HAP-1 (cell line): ENCODE measurements around the gene RPL13.

Experiments
- DNase-seq, 2 experiments: peaks; one replicate each; pipeline ENCODE4 v3.0.0-alpha.2; 2016 to 2020; ENCODE audit warnings: low spot score in 2 of 2
- H3K27me3 ChIP-seq: fragments of 250-450 bp; sonication (Bioruptor Pico); 2 replicates; pipeline ENCODE4 v1.5.1; 2020; ENCODE audit warnings: low read depth, mild to moderate bottlenecking, moderate library complexity
- H3K36me3 ChIP-seq: fragments of 250-450 bp; sonication (Bioruptor Pico); replicated peaks from 2 replicates; pipeline ENCODE4 v1.5.1; 2020; ENCODE audit warnings: mild to moderate bottlenecking
- H3K4me1 ChIP-seq: fragments of 250-450 bp; sonication (Bioruptor Pico); 2 replicates; pipeline ENCODE4 v1.5.1; 2020; ENCODE audit warnings: mild to moderate bottlenecking
- H3K4me3 ChIP-seq: fragments of 250-450 bp; sonication (Bioruptor Pico); 2 replicates; pipeline ENCODE4 v1.5.1; 2020; ENCODE audit warnings: mild to moderate bottlenecking, moderate library complexity
- H3K9me3 ChIP-seq: fragments of 250-450 bp; sonication (Bioruptor Pico); 2 replicates; pipeline ENCODE4 v1.5.1; 2020; ENCODE audit warnings: mild to moderate bottlenecking, moderate library complexity
- in situ Hi-C: fragments of 300-500 bp; cut with MboI; formaldehyde crosslinking; loops from 3 replicates; pipeline ENCODE4 v1.14.3; 2020; ENCODE audit warnings: low sequenced_read_pairs, inconsistent platforms, mixed read lengths

RPL13 gene

DNA sequence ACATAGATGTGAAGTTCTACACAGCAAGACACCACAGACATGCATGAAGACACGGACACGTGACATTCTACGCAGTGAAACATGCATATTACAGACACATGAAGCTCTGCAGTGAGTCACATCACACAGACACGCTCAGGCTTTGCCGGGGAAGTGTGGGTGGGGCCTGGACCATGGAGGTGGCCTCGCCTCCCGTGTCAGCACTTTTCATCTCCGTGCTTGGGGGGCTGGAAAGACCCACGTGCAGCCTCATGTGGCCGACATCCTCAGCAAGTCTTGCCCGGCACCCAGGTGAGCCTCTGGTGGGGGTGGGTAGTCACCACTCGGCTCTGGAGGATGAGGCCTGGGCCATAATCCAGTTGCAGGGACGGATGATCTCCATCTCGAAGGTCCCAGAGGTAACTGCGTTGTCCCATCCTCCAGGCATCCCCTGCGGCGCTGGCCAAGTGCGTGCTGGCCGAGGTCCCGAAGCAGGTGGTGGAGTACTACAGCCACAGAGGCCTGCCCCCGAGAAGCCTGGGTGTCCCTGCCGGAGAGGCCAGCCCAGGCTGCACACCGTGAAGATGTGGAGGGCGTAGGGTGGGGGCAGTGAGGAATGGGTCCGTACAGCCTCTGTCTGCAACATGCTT lies 35.7 kb downstream of the RPL13 start:
- H3K36me3 ChIP-seq = peaks cover 33% of the 10 kb centered on the region
- H3K9me3 ChIP-seq = no peaks in the 10 kb centered on the region
- H3K4me1 ChIP-seq = no peaks in the 10 kb centered on the region
- DNase-seq = no peak
- in situ Hi-C loops = no loop called here
- no peaks in the 10 kb centered on the region for H3K27me3 ChIP-seq
- H3K4me3 ChIP-seq = no peak overlapping the region

GRCh38 chr16:89596957-89597649 lies 36.6 kb downstream of the RPL13 start:
- Histone ChIP-seq H3K4me1 (no peaks in the 10 kb centered on the region), H3K36me3 (peaks cover 28% of the 10 kb centered on the region), H3K9me3 (no peaks in the 10 kb centered on the region), H3K4me3 (no peak overlapping the region), H3K27me3 (no peaks in the 10 kb centered on the region)
- in situ Hi-C loops = no loop called here
- no peak for DNase-seq

DNA sequence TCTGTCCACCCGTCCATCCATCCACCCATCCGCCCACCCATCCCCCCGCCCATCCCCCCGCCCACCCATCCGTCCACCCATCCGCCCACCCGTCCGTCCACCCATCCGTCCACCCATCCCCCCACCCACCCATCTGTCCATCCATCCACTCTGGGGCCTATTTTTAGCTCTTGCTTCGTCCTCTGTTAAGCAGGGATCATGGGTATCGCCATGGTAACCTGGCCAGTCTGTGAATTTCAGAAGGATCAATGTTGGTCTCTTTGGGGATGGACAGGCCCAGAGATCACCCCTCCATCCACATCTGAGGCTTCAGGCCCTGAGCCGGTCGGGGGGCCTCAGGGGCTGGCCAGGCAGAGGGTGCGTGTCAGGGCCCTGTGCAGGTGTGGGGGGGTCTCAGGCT lies 37.7 kb downstream of the RPL13 start:
- Histone ChIP-seq H3K36me3 (peaks cover 19% of the 10 kb centered on the region), H3K9me3 (no peaks in the 10 kb centered on the region), H3K27me3 (no peaks in the 10 kb centered on the region), H3K4me1 (no peaks in the 10 kb centered on the region), H3K4me3 (no peak overlapping the region)
- peak in 1 of 2 experiments; percentile 59 for DNase-seq
- in situ Hi-C loops = no loop called here

- Histone ChIP-seq H3K4me3 (no peak overlapping the region), H3K36me3 (peaks cover 12% of the 10 kb centered on the region), H3K27me3 (no peaks in the 10 kb centered on the region), H3K4me1 (no peaks in the 10 kb centered on the region), H3K9me3 (no peaks in the 10 kb centered on the region)
- in situ Hi-C loops = no loop called here
- DNase-seq = peak; percentile 42 to 80
Measured at GRCh38 chr16:89599451-89599858, 39.0 kb downstream of the RPL13 start.

- Histone ChIP-seq H3K36me3 (peaks cover 12% of the 10 kb centered on the region), H3K4me3 (no peak overlapping the region), H3K4me1 (no peaks in the 10 kb centered on the region), H3K9me3 (no peaks in the 10 kb centered on the region), H3K27me3 (no peaks in the 10 kb centered on the region)
- in situ Hi-C loops = no loop called here
- DNase-seq = no peak
Measured at GRCh38 chr16:89599902-89600301, 39.4 kb downstream of the RPL13 start.

- Histone ChIP-seq H3K4me3 (no peak overlapping the region), H3K9me3 (no peaks in the 10 kb centered on the region), H3K36me3 (peaks cover 7% of the 10 kb centered on the region), H3K27me3 (no peaks in the 10 kb centered on the region), H3K4me1 (no peaks in the 10 kb centered on the region)
- in situ Hi-C loops = no loop called here
- no peak for DNase-seq
Measured at GRCh38 chr16:89600427-89600826, 39.9 kb downstream of the RPL13 start.

GRCh38 chr16:89600956-89601355 lies 40.5 kb downstream of the RPL13 start:
- in situ Hi-C loops = no loop called here
- H3K4me1 ChIP-seq = no peaks in the 10 kb centered on the region
- DNase-seq = no peak
- no peaks in the 10 kb centered on the region for H3K27me3 ChIP-seq
- no peak overlapping the region for H3K4me3 ChIP-seq
- H3K36me3 ChIP-seq = peaks cover 2% of the 10 kb centered on the region
- H3K9me3 ChIP-seq = no peaks in the 10 kb centered on the region

DNA sequence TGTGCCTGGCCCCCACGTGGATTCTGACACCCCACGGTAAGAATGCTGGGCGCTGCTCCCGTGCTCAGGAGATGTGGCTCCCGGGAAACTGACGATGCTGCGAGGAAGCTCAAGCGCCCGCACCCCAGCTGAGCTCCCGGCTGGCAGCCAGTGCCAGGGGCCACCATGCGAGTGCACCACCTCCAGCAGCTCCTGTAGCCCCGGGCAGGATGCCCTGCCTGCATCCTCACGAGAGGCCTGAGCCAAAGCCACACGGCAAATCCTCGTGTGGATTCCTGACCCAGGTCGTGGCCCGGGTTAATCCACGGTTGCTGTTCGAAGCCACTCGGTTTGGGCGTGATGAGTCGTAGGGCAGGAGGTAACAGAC lies 41.4 kb downstream of the RPL13 start:
- no peaks in the 10 kb centered on the region for H3K4me1 ChIP-seq
- no peaks in the 10 kb centered on the region for H3K36me3 ChIP-seq
- no peaks in the 10 kb centered on the region for H3K9me3 ChIP-seq
- DNase-seq = no peak
- H3K4me3 ChIP-seq = no peak overlapping the region
- no peaks in the 10 kb centered on the region for H3K27me3 ChIP-seq
- in situ Hi-C loops = no loop called here

DNA sequence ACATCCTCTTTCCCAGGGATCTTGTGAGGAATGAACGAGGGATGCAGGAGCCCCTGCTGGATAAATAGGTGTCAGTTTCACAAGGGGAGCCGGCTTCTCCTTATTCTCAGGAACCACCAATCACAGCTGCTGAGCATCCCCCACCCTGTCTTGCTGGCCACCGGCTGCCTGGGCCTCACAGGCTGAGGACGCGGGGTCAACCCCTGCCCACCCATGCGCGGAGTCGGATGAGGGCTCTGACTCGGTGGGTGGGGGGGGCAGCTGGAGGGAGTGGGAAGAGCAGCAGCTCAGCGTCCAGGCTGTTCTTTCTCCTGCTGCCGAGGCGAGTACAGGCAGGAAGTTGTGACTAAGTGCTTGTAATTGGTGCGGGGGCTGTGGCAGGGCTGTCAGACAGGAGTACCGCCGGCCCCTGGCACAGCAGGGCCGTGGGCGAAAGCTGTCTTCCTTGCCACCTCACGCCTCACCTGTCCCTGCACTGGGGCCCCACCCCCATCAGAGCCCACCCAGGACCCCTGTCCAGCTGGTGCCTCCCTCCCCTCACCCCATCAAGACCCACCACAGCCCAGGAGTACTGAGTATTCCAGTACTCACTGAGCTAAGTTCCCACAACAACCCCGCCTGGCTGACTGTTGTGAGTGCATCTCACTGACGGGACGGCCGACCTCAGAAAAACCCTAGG lies 41.9 kb downstream of the RPL13 start:
- Histone ChIP-seq H3K4me3 (no peak overlapping the region), H3K4me1 (no peaks in the 10 kb centered on the region), H3K27me3 (no peaks in the 10 kb centered on the region), H3K36me3 (no peaks in the 10 kb centered on the region), H3K9me3 (no peaks in the 10 kb centered on the region)
- no peak for DNase-seq
- in situ Hi-C loops = no loop called here

DNA sequence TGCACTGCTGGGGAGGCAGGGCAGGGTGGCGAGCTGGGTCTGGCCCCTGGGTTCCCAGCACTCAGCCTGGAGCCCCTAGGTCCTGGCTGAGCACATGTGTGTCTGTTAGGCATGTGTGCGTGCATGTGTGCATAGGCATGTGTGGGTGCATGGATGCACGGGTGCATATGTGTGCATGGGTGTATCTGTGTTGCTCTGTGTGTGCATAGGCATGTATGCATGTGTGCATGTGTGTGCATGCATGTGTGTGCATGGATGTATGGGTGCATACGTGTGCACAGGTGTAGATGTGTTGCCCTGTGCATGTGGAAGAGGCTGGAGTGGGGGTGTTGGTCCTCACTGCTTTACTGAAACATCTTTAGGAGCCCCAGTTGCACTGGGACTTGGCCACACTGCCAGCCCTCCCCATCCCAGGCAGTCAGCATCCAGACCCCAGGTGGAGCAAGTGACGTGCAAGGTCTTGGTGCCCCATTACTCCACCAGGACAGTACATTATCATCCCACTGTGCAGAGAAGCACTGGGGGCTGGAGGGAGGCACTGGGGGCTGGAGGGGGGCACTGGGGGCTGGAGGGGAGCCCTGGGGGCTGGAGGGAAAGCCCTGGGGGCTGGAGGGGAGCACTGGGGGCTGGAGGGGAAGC lies 42.6 kb downstream of the RPL13 start:
- Histone ChIP-seq H3K36me3 (no peaks in the 10 kb centered on the region), H3K4me3 (no peak overlapping the region), H3K27me3 (no peaks in the 10 kb centered on the region), H3K4me1 (no peaks in the 10 kb centered on the region), H3K9me3 (no peaks in the 10 kb centered on the region)
- in situ Hi-C loops = no loop called here
- DNase-seq = no peak

- in situ Hi-C loops = no loop called here
- Histone ChIP-seq H3K4me1 (no peaks in the 10 kb centered on the region), H3K36me3 (no peaks in the 10 kb centered on the region), H3K27me3 (no peaks in the 10 kb centered on the region), H3K4me3 (no peak overlapping the region), H3K9me3 (no peaks in the 10 kb centered on the region)
- DNase-seq = no peak
Measured at GRCh38 chr16:89604764-89605163, 44.3 kb downstream of the RPL13 start.

GRCh38 chr16:89605186-89605970 lies 44.9 kb downstream of the RPL13 start:
- Histone ChIP-seq H3K4me3 (no peak overlapping the region), H3K9me3 (no peaks in the 10 kb centered on the region), H3K27me3 (no peaks in the 10 kb centered on the region), H3K36me3 (no peaks in the 10 kb centered on the region), H3K4me1 (no peaks in the 10 kb centered on the region)
- no peak for DNase-seq
- in situ Hi-C loops = no loop called here

GRCh38 chr16:89606006-89606405 lies 45.5 kb downstream of the RPL13 start:
- Histone ChIP-seq H3K27me3 (no peaks in the 10 kb centered on the region), H3K4me3 (no peak overlapping the region), H3K4me1 (no peaks in the 10 kb centered on the region), H3K9me3 (no peaks in the 10 kb centered on the region), H3K36me3 (no peaks in the 10 kb centered on the region)
- in situ Hi-C loops = no loop called here
- DNase-seq = no peak
